Fibroblast of the conjunctiva (primary cell): ENCODE results near the gene GBP6.
A peak's percentile ranks its signal among the peaks of the same experiment; 100 is the strongest.
"Not testable (repeated sequence)": the region's sequence is repeated elsewhere in the genome, so short reads cannot be mapped to it uniquely, and the experiment has no call there.

Experiments used
- DNase-seq: peaks from one replicate; pipeline ENCODE4 v3.0.0-alpha.2; 2010; ENCODE audit warnings: low read depth

The GBP6 gene, protein sequence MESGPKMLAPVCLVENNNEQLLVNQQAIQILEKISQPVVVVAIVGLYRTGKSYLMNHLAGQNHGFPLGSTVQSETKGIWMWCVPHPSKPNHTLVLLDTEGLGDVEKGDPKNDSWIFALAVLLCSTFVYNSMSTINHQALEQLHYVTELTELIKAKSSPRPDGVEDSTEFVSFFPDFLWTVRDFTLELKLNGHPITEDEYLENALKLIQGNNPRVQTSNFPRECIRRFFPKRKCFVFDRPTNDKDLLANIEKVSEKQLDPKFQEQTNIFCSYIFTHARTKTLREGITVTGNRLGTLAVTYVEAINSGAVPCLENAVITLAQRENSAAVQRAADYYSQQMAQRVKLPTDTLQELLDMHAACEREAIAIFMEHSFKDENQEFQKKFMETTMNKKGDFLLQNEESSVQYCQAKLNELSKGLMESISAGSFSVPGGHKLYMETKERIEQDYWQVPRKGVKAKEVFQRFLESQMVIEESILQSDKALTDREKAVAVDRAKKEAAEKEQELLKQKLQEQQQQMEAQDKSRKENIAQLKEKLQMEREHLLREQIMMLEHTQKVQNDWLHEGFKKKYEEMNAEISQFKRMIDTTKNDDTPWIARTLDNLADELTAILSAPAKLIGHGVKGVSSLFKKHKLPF

DNA sequence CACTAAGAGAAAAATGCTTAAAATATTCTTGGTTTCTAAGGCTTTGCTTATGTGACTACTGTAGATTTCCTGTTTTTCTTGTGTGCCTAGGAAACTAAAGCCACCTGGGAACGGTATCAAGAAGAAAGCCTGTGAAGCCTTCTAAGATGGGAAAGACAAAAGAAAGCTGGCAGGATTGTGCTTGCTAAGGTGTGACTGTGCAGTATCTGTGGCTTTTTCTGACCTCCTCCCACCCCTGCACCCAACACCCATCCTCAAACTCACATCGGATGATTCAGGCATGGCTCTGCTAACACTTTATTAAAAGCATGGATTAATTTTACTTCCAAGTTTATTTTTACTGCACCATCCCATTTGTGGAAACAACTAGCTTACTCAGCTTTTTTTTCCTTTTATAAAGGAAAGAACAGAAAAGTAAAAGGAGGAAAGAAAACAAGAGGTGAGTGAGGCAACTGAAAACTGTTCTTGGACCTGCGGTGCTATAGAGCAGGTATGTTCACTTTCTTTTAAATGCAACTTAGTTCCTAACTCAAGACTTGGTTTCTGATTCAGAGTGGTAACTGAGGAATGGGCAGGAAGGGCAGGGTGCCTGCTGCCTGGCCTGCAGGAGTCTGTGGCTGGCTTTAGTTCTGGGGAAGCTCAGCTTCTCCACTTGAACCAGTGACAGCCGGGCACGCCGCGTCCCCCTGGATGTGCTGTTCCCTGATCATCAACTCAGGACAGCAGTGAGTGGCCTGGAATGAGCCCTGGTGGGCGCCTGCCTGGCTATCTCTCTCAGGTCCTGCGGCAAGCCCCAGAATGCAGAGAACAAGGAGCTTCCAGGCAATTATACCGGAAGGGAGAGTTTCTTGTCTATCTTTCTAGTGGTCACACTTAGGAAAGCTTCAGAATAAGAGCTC is at the start of gene GBP6:
Gene GBP6 (plus strand): TSS at position 422 of the 899 bp plus-strand sequence. CDS start 4,493 bp downstream, outside the sequence.
- no peak for DNase-seq

DNA sequence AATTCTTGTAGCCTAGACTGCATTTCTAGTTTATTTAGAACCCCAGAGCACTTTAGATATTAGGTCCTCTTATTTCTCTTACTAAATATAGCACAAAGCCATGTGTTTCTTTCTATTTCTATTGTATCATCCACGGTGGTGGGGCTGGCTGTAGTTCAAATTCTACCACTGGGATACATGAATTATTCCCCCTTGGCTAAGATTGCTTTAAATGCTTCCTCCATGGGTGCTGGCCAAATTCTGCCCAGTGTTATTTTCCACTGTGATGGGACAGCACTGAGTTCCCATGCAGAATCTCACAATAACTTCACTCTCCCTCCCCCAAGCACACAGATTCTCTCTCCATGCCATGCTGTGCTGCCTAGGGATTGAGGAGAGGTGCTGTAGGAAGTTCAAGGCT is 41.5 kb upstream of the GBP6 start:
- DNase-seq, result no peak

DNA sequence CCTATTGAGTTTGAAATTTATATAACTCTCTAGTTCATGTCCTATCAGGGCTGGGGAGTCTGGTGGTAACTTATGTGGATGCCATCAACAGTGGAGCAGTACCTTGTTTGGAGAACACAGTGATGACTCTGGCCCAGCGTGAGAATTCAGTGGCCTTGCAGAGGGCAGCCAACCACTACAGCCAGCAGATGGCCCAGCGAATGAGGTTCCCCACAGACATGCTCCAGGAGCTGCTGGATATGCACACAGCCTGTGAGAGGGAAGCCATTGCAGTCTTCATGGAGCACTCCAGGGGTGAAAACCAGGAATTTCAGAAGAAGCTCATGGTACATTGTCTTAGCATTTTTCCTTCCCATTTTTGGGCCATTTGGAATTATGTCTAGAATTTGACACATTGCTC is 32.0 kb upstream of the GBP6 start:
- DNase-seq, result no peak

DNA sequence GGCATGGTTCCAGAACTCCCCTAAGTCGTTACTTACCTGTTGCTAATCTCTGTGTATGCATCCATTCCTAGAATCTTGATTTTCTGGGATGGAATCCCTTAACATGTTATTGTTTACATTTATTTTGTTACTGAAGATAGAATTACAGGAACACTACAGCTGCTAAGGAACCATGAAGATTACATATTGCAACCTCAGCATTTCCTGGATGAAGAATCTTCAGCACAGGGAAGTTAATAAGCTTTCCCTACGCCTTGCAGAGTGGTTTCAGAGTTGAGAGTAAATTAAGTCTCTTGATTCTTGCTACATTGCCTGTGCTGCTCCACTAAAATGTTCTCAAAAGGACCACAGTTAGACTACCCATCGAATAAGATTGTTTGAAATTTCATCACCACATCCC is 31.4 kb upstream of the GBP6 start:
- DNase-seq, result no peak

DNA sequence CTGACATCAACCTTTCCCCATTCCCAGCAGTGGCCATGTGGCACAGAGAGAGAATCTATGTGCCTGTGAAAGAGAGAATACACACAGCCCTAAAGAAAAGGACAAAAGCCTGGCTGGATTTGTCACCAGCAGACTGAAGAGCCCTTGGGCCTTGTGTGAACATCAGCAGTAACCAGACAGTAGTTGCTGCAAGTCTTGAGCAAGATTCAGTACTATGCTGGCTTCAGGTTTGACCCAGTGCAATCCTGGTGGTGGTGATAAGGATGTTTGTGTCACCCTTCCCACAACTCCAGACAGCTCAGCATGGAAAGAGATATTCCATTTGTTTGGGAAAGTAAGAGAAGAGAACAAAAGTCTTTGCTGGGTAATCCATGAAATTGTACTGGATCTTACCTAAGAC is 28.4 kb upstream of the GBP6 start:
- DNase-seq, result no peak

DNA sequence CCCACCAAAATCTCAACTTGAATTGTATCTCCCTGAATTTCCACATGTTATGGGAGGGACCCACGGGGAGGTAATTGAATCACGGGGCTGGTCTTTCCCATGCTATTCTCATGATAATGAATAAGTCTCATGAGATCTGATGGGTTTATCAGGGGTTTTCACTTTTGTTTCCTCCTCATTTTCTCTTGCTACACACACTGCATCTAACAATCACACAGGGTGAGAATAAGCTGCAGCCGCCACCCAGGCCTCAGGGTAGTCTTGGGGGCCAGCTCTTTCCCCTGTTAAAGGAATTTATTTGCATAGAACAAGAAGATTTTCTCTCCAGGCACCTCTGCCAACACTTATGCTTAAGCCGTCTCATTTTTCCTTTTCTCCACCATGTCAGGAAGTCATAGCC is 26.0 kb upstream of the GBP6 start:
- no peak for DNase-seq

DNA sequence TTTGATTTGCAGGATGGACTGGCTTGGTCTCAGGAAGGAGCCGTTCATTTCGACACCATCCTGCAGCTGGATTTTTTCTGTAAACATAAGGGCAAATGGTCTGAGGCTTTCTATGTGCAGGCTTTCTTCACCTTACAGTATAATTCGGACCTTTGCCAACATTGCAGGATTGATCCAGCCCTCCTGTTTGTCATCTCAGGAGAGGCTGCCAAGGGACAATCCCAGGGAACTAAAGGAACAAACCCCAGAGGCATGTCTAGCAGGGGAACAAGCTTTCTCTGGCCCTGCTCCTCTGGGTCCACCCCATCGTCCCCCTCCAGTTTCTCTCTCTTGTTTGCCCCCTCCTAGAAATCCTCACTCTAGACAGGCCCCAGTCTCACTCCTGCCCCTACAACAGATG is 24.8 kb upstream of the GBP6 start:
- no peak for DNase-seq

DNA sequence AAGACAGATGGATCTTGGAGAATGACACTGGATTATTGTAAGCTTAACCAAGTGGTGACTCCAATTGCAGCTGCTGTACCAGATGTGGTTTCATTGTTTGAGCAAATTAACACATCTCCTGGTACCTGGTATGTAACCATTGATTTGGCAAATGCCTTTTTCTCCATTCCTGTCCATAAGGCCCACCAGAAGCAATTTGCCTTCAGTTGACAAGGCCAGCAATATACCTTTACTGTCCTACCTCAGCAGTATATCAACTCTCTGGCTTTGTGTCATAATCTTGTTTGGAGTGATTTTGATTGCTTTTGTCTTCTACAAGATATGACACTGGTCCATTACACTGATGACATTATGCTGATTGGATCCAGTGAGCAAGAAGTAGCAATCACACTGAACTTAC is 18.4 kb upstream of the GBP6 start:
- not testable (repeated sequence) for DNase-seq

DNA sequence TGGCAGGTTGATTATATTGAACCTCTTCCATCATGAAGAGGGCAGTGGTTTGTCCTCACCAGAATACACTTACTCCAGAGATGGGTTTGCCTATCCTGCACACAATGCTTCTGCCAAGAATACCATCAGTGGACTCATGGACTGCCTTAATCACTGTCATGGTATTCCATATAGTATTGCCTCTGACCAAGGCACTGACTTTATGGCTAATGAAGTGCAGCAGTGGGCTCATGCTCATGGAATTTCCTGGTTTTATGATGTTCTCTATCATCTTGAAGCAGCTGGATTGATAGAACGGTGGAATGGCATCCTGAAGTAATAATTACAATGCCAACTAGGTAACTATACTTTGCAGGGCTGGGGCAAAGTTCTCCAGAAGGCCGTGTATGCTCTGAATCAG is 16.6 kb upstream of the GBP6 start:
- no peak for DNase-seq

DNA sequence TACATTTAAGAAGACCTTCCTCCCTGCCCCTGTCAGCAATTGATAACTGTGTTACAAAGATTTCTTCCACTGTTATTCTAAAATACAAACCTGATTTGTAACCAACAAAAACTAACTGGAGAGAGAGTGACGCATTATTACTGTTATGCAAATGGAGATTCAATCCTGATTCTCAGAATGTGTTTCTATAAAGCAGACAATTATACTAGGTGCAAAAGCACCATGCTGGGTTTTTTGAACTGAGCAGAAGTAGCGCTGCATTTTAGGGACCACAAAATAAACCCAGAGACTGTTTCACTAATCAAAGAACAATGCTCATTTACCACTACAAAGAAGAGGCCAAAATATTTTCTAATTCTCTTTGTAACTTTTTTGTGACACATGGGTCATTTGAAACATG is 13.6 kb upstream of the GBP6 start:
- DNase-seq, result no peak

DNA sequence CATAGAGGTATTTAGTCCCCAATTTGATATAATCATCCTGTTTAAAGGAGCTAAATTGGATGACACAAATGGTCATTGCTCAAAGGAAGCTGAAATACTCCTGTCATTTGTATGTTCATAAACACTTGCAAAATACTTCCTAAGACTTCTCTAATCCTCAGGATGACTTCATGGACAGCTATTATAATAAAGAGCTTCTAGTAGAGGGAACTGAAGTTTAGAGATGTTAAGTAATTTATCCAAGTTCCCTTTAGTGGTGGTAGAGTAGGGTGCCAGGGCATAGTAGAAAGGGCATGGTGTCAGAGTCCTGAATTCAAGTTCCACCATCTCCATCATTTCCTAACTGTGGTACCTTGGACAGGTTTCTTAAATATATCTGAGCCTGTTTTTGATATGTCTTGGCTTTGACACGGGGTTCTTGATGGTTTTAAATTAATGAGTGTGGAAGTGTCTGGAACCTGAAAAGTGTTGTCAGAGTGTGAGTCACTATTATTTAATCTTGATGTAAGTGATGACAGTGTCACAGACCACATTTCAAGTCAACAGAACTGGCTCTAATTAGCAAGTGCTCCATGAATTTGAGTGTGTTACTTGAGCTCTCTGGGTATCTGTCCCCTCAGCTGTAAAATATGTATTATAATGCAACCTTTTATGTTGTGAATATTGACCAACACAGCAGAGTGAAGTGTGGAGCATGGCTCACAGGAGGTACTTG is 12.1 kb upstream of the GBP6 start:
- no peak for DNase-seq

DNA sequence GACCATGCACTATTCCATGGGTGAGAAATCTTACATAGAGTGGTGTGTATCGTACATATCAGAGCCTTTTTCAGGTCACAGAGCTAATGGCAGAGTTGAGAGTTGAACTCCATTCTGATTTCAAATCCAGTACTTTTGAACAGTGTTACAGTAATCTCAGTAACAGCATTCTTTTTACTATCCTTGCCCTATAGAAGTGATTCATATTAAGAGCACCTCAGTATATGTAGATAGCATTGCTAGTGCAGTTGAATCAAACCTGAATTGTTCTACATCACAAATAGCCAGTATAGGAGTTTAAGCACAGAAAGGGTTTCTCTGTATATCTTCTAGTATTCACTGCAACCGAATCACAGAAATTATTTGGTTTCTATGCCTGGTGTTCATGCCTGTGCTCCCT is 11.4 kb upstream of the GBP6 start:
- no peak for DNase-seq

DNA sequence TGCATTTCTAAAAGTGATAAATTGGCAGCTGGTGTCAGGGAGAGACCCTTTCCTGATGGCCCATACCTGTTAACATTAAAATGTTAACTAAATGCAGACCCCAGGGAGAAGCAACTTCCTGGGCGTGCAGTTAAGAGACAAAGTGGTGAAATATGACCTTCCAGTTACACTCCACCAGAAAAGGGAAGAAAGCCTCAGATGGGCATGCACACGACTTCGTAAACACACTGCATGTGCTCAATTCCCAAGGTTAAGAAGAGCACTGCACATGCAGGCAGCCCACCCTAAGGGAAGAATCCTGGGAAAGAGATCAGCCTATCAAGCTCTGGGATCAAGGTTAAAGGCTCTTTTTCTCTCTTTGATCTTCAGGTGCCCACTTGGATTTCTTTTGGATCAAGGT is 9.7 kb upstream of the GBP6 start:
- DNase-seq, result no peak

DNA sequence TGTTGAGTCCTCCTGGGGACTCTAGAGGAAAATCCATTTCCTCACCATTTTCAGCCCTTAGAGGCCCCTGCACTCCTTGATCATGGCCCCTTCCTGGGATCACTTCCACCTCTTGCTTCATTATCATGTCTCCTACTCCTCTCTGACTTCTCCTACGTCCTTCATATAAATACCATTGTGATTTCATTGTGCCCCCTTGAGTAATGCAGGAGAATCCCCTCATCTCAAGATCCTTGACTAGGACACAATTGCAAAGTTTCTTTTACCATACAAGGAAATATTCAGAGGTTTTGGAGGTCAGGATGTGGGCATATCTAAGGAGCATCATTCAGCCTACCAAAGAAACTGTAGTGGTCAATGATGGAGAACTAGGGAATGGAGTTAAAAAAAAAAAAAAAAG is 8.8 kb upstream of the GBP6 start:
- DNase-seq, result no peak

DNA sequence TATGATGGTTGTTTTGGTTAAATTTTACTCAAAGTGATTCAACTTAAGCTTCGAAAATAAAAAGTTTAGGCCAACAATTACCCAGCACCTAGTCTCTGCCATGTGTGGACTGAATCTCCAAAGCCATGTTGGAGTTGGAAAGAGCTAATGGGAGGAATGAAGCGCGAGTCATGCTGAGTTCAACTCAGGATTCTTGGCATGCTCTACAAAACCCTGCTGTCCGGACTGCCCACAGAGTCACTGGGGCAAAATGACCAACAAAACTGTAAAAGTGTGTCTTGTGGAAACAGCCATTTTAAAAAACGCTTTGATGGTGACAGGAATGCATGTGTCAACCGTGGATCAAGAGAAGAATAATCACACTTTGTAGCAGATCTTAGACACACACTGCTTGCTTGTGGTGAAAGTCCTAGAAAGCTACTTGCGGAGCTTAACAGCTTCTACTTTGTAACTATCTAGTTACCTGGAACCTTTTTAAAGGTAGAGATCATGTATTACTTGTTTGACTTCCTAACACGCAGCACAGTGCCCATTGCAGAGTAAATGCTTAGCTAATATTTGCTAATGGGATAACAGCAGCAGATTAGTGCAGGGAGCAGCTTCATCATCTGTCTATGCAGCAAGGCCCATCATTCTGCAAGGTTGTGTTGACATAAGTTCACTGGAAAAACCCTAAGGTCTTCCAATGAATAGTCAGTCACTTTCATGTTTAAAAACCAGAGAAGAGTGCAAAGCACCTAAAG is 7.0 kb upstream of the GBP6 start:
- DNase-seq, result peak; percentile 21

DNA sequence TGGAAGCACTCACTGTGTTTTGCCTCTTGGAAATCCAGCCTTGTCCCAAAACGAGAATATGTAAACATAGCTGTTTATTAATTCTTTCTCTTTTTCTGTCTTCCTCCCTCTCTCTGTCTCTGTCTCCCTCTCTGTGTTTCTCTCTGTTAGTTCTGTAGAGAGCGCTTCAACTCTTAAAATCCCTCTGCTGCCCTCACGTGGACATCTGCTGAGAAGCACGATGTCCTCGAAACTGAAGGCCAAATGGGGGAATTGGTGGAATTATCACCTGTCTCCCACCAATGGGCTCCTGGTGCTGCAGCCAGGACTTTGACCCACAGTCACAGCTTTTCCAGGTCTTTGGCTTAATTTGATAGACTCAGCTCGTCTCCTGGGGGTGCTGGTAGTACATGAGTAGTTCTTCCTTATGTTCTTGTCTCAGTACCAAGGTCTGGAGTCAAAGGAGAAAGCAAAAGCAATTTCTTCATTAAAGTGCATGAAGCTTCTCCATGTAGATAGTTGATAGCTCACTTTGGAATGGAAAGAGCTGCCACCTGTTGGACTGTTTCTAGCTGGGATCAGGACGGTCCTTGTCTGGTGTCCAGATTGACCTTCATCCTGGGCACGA is 5.5 kb upstream of the GBP6 start:
- DNase-seq, result peak; percentile 51

DNA sequence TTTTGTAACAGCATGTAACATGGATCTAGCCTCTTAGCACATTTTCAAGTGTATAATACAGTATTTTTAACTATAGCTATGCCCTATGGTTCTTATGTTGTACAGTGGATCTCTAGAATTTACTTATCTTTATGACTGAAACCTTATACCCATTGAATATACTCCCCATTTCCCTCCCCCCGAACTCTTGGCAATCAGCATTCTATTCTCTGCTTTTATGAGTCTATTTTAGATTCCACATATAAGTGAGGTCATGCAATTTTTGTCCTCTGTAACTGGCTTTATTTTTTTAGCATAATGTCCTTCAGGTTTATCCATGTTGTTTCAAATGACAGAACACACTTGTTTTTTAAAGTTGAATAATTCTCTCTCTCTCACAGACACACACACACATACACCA is 3.1 kb upstream of the GBP6 start:
- no peak for DNase-seq

DNA sequence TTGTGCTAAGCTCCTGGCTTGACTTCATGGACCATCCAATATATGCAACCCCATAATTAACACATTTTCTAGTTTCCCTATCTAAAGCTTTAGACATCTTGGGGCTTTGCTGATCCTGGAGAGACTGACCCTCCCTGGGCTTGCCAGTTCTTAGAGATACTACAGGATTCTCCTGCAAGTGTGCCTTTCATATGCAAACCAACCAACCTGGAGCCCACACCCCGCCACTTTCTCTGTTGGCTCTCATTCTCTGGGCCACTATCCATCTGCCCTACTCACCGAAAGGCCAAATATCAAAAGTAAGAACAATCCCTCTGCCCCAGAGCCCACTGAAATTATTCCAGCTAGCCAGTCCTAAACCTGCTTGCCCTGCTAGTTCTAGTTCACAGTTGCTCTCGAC is 2.2 kb upstream of the GBP6 start:
- DNase-seq, result no peak

DNA sequence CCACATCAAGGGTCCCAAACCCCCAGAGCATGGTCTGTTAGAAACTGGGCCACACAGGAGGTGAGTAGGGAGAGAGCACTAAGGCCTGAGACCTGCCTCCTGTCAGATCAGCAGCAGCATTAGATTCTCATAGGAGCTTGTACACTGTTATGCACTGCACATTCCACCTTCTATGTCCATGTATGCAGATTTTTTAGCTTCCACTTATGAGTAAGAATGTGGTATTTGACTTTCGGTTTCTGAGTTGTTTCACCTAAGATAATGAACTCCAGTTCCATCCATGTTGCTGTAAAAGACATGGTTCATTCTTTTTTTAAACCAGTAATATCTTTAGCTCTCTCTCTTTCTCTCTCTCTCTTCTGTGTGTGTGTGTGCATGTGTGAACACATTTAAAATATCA is 663 bp upstream of the GBP6 start:
- DNase-seq, result no peak

DNA sequence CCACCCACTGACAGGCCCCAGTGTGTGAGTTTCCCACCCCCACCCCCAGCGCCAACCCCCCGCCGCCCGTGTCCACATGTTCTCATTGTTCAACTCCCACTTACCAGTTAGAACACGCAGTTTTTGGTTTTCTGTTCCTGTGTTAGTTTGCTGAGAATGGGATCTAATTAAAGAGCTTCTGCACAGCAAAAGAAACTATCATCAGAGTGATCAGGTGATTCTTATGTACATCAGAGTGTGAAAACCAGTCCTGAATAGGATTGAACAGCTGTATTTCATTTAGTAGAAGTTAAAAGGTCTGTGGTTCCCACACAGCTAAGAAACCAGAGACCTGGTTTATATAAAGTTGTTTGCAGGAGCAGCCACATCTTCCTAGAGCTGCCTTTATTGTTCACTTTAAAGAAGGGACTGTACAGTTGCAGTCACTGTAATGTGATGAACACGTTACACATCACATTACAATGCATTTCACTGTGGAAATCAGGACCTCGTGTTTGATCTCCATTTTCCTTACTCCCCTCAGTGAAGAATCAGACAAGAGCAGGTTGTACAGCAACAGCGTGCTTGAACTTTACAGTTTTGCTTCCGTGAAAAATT is 1.2 kb downstream of the GBP6 start:
- no peak for DNase-seq

DNA sequence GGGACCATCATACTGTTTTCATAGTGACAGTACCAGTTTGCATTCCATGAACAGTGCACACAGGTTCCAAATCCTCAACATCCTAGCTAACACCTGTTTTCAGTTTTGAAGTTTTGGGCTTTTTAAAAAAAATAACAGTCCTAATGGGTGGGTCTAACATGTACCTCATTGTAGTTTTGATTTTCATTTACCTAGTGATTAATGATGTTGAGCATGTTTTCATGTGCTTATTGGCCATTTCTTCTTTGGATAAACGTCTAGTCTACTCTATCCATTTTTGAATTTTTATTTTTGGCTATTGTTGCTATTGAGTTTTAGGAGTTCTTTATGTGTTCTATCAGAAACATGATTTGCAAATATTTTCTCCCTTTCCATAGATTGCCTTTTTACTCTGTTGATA is 3.4 kb downstream of the GBP6 start:
- DNase-seq, result no peak
